DOHH2 (cell line): ENCODE measurements around the gene HSH2D.

Experiments used
- H3F3A ChIP-seq: fragments of 200-600 bp; sonication (generic), shearing (Covaris generic); 2 replicates; pipeline ENCODE4 v1.6.0; 2016; ENCODE audit warnings: antibody characterized with exemption, mild to moderate bottlenecking; ENCODE audit not compliant: control insufficient read depth, insufficient read depth
- H3K27ac ChIP-seq: fragments of 200-600 bp; sonication (generic); 2 replicates; pipeline ENCODE4 v1.5.1; 2014; ENCODE audit warnings: low read depth, mild to moderate bottlenecking, low read length, moderate library complexity
- H3K27me3 ChIP-seq: fragments of 200-600 bp; sonication (generic); 2 replicates; pipeline ENCODE4 v1.6.1; 2014; ENCODE audit warnings: mild to moderate bottlenecking, low read length, mixed read lengths; ENCODE audit not compliant: control insufficient read depth
- H3K36me3 ChIP-seq: fragments of 200-600 bp; sonication (generic); 2 replicates; pipeline ENCODE4 v1.6.1; 2014; ENCODE audit warnings: mild to moderate bottlenecking, low read length, moderate library complexity, mixed read lengths; ENCODE audit not compliant: control insufficient read depth
- H3K4me1 ChIP-seq: fragments of 200-600 bp; sonication (generic); 2 replicates; pipeline ENCODE4 v1.6.1; 2014; ENCODE audit warnings: mild to moderate bottlenecking, low read length, mixed read lengths; ENCODE audit not compliant: control insufficient read depth
- H3K4me2 ChIP-seq: fragments of 200-600 bp; sonication (generic); 2 replicates; pipeline ENCODE4 v1.6.0; 2014; ENCODE audit warnings: mild to moderate bottlenecking, low read length, moderate library complexity
- H3K4me3 ChIP-seq: fragments of 200-600 bp; sonication (generic); 2 replicates; pipeline ENCODE4 v1.5.1; 2014; ENCODE audit warnings: mild to moderate bottlenecking, low read length, mixed read lengths
- H3K79me2 ChIP-seq: fragments of 200-600 bp; sonication (generic); 2 replicates; pipeline ENCODE4 v1.6.1; 2014; ENCODE audit warnings: mild to moderate bottlenecking, low read length, mixed read lengths; ENCODE audit not compliant: control insufficient read depth
- H3K9me2 ChIP-seq: fragments of 200-600 bp; sonication (generic); replicated peaks from 2 replicates; pipeline ENCODE4 v1.6.1; 2014; ENCODE audit warnings: mild to moderate bottlenecking, low read length, mixed read lengths; ENCODE audit not compliant: control insufficient read depth
- H3K9me3 ChIP-seq: fragments of 200-600 bp; sonication (generic); 2 replicates; pipeline ENCODE4 v1.6.1; 2014; ENCODE audit warnings: antibody characterized with exemption, low read length, mixed read lengths; ENCODE audit not compliant: control insufficient read depth, insufficient read depth
- H4K20me1 ChIP-seq: fragments of 200-600 bp; sonication (generic); 2 replicates; pipeline ENCODE4 v1.6.0; 2014; ENCODE audit warnings: low read depth, mild to moderate bottlenecking, antibody characterized with exemption, low read length, moderate library complexity; ENCODE audit not compliant: control insufficient read depth, insufficient read depth
- CTCF ChIP-seq: fragments of 200-600 bp; sonication (generic); IDR thresholded peaks from one replicate; pipeline ENCODE4 v1.5.1; 2014; ENCODE audit warnings: antibody characterized with exemption, mild to moderate bottlenecking, low read depth, low read length; ENCODE audit not compliant: poor library complexity, severe bottlenecking
- EZH2phosphoT487 ChIP-seq: fragments of 200-600 bp; sonication (generic); IDR thresholded peaks from 2 replicates; pipeline ENCODE4 v1.6.1; 2017; ENCODE audit warnings: borderline replicate concordance, mild to moderate bottlenecking, antibody characterized with exemption, low read length, moderate library complexity, mixed read lengths

HSH2D gene

GRCh38 chr19:16143399-16144215, at the start of gene HSH2D:
HSH2D (plus strand) TSS chr19:16143685; CDS start chr19:16148751, 5,066 bp downstream.
- H3K27ac ChIP-seq = peak within 1 kb of the TSS; percentile 95
- no peaks in the 10 kb centered on the region for H3K9me3 ChIP-seq
- H3K79me2 ChIP-seq = peaks cover 51% of the 10 kb centered on the region
- H3K27me3 ChIP-seq = no peaks in the 10 kb centered on the region
- peak within 1 kb of the TSS; percentile 94 for H3K4me3 ChIP-seq
- H3K4me2 ChIP-seq = peak within 1 kb of the TSS; percentile 93
- peaks cover 77% of the 10 kb centered on the region for H3K4me1 ChIP-seq
- no peak for TF ChIP-seq EZH2phosphoT487
- TF ChIP-seq CTCF = no peak
- H3K9me2 ChIP-seq = no peaks in the 10 kb centered on the region
- H3F3A ChIP-seq = peaks cover 25% of the 10 kb centered on the region
- H4K20me1 ChIP-seq = 0 out of 2 replicates have a peak, but pooled peaks cover 5% of the 10 kb centered on the region
- H3K36me3 ChIP-seq = peaks cover 36% of the 10 kb centered on the region

- no peak overlapping the region for H3K4me2 ChIP-seq
- H3K36me3 ChIP-seq = peaks cover 83% of the 10 kb centered on the region
- H3K4me1 ChIP-seq = no peaks in the 10 kb centered on the region
- no peaks in the 10 kb centered on the region for H3K9me2 ChIP-seq
- no peak overlapping the region for H3K4me3 ChIP-seq
- no peaks in the 10 kb centered on the region for H3K9me3 ChIP-seq
- no peaks in the 10 kb centered on the region for H3F3A ChIP-seq
- H3K27ac ChIP-seq = no peak overlapping the region
- H3K79me2 ChIP-seq = no peaks in the 10 kb centered on the region
- TF ChIP-seq CTCF (no peak), EZH2phosphoT487 (no peak)
- no peaks in the 10 kb centered on the region; the same call in 1 of the 2 replicates for H4K20me1 ChIP-seq
- no peaks in the 10 kb centered on the region for H3K27me3 ChIP-seq
These were observed 49.0 kb upstream of the HSH2D start for GRCh38 chr19:16094360-16095070.

GRCh38 chr19:16095071-16095571, 48.4 kb upstream of the HSH2D start:
- H3K4me2 ChIP-seq = no peak overlapping the region
- no peaks in the 10 kb centered on the region; the same call in 1 of the 2 replicates for H4K20me1 ChIP-seq
- H3K4me1 ChIP-seq = no peaks in the 10 kb centered on the region

More at GRCh38 chr19:16095071-16095571, 48.4 kb upstream of the HSH2D start:
- Histone ChIP-seq H3F3A (no peaks in the 10 kb centered on the region), H3K79me2 (no peaks in the 10 kb centered on the region), H3K36me3 (peaks cover 83% of the 10 kb centered on the region), H3K27ac (no peak overlapping the region), H3K4me3 (no peak overlapping the region), H3K27me3 (no peaks in the 10 kb centered on the region), H3K9me3 (no peaks in the 10 kb centered on the region), H3K9me2 (no peaks in the 10 kb centered on the region)
- TF ChIP-seq EZH2phosphoT487 (no peak), CTCF (no peak)
